Smooth muscle cell (in vitro differentiated cells): ENCODE data around the gene IFNL3. TPM values are rescaled to one million over a fixed set of nuclear protein-coding genes. Genes with fewer than 3 reads are reported as not detected.
A peak's percentile ranks its signal among the peaks of the same experiment; 100 is the strongest.

ENCODE experiments used
- DNase-seq: peaks from one replicate; lab custom pipeline; 2025; ENCODE audit not compliant: unreplicated experiment; lab: John Stamatoyannopoulos, UW
- H2AFZ ChIP-seq: fragments of 200-600 bp; sonication (generic); 2 replicates; pipeline ENCODE4 v1.6.0; 2016; ENCODE audit warnings: antibody characterized with exemption, low read depth, mild to moderate bottlenecking
- H3F3A ChIP-seq: fragments of 200-600 bp; sonication (generic); 2 replicates; pipeline ENCODE4 v1.6.0; 2017; ENCODE audit warnings: antibody characterized with exemption, low read depth
- H3K27ac ChIP-seq: fragments of 200-600 bp; sonication (generic); 2 replicates; pipeline ENCODE4 v1.5.1; 2016; ENCODE audit warnings: low read depth, mild to moderate bottlenecking
- H3K27me3 ChIP-seq: fragments of 200-600 bp; sonication (generic); 2 replicates; pipeline ENCODE4 v1.6.1; 2016; ENCODE audit warnings: low read depth, mild to moderate bottlenecking
- H3K36me3 ChIP-seq: fragments of 200-600 bp; sonication (generic); 2 replicates; pipeline ENCODE4 v1.5.1; 2016; ENCODE audit warnings: low read depth
- H3K4me1 ChIP-seq: fragments of 200-600 bp; sonication (generic); 2 replicates; pipeline ENCODE4 v1.5.1; 2016; ENCODE audit warnings: low read depth
- H3K4me2 ChIP-seq: fragments of 200-600 bp; sonication (generic); 2 replicates; pipeline ENCODE4 v1.6.0; 2016; ENCODE audit warnings: mild to moderate bottlenecking
- H3K4me3 ChIP-seq: fragments of 200-600 bp; sonication (generic); 2 replicates; pipeline ENCODE4 v1.5.1; 2016; ENCODE audit warnings: mild to moderate bottlenecking
- H3K79me2 ChIP-seq: fragments of 200-600 bp; sonication (generic); 2 replicates; pipeline ENCODE4 v1.6.0; 2016; ENCODE audit warnings: low read depth, mild to moderate bottlenecking
- H3K9ac ChIP-seq: fragments of 200-600 bp; sonication (generic); 2 replicates; pipeline ENCODE4 v1.6.0; 2016; ENCODE audit warnings: low read depth
- H3K9me3 ChIP-seq: fragments of 200-600 bp; sonication (generic); replicated peaks from 2 replicates; pipeline ENCODE4 v1.5.1; 2016; ENCODE audit warnings: low read depth
- H4K20me1 ChIP-seq: fragments of 200-600 bp; sonication (generic); 2 replicates; pipeline ENCODE4 v1.6.0; 2016; ENCODE audit warnings: low read depth
- WGBS: methylation state at CpG from one replicate; pipeline ENCODE4 v1.1.7; 2016; ENCODE audit warnings: low lambda C conversion rate; 5-methylcytosine and 5-hydroxymethylcytosine counted together
- polyA plus RNA-seq: library from polyadenylated mRNA; unstranded; fragments of >200 nt; fragmentation: Nextera tagmentation; extraction: Ambion mirVana; gene quantifications from 2 replicates; pipeline ENCODE4 v1.2.1, GENCODE V29; 2016
- total RNA-seq: library from RNA; depleted of rRNA; stranded (reverse); fragments of >200 nt; gene quantifications from 2 replicates; pipeline ENCODE4 v1.2.3, GENCODE V29; 2014
- TF ChIP-seq, protein P1 (sequence below): fragments of 200-600 bp; sonication (generic); IDR thresholded peaks from 2 replicates; pipeline ENCODE4 v1.5.1; 2017; ENCODE audit warnings: borderline replicate concordance, mild to moderate bottlenecking, antibody characterized with exemption; ENCODE audit not compliant: insufficient read depth, poor library complexity, severe bottlenecking

The IFNL3 gene
- total and polyA plus RNA-seq, 2 experiments from 2014 or later = 0.34 TPM; not detected in 1

DNA sequence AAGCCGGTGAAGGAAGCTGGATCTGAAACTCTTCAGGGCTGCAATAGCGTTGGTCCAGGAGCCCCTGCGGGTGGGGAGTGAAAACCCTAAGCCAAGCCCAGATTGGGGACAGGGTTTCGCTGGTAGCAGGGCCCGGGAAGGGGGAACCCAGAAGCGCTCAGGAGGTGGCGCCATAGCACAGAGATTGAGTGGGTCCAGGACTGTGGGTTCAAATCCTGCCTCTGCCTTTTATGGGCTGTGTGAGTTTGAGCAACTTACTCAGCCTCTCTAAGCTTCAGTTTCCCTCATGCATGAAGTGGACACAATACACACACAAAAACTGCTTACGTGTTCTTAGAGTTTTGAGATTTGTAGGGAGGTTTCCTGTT is 32.4 kb downstream of the IFNL3 start:
- Histone ChIP-seq H3K79me2 (no peaks in the 10 kb centered on the region), H3F3A (no peaks in the 10 kb centered on the region), H3K27me3 (no peaks in the 10 kb centered on the region), H2AFZ (no peak overlapping the region), H3K36me3 (no peaks in the 10 kb centered on the region), H4K20me1 (no peaks in the 10 kb centered on the region), H3K4me3 (no peak overlapping the region), H3K4me1 (no peaks in the 10 kb centered on the region), H3K4me2 (no peak overlapping the region), H3K9ac (no peak overlapping the region), H3K27ac (no peak overlapping the region), H3K9me3 (no peaks in the 10 kb centered on the region)
- TF ChIP-seq, protein P1, sequence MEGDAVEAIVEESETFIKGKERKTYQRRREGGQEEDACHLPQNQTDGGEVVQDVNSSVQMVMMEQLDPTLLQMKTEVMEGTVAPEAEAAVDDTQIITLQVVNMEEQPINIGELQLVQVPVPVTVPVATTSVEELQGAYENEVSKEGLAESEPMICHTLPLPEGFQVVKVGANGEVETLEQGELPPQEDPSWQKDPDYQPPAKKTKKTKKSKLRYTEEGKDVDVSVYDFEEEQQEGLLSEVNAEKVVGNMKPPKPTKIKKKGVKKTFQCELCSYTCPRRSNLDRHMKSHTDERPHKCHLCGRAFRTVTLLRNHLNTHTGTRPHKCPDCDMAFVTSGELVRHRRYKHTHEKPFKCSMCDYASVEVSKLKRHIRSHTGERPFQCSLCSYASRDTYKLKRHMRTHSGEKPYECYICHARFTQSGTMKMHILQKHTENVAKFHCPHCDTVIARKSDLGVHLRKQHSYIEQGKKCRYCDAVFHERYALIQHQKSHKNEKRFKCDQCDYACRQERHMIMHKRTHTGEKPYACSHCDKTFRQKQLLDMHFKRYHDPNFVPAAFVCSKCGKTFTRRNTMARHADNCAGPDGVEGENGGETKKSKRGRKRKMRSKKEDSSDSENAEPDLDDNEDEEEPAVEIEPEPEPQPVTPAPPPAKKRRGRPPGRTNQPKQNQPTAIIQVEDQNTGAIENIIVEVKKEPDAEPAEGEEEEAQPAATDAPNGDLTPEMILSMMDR = peak; percentile 20
- no peak for DNase-seq
- 37% methylated on average over 8 of the region's 8 CpGs for WGBS

DNA sequence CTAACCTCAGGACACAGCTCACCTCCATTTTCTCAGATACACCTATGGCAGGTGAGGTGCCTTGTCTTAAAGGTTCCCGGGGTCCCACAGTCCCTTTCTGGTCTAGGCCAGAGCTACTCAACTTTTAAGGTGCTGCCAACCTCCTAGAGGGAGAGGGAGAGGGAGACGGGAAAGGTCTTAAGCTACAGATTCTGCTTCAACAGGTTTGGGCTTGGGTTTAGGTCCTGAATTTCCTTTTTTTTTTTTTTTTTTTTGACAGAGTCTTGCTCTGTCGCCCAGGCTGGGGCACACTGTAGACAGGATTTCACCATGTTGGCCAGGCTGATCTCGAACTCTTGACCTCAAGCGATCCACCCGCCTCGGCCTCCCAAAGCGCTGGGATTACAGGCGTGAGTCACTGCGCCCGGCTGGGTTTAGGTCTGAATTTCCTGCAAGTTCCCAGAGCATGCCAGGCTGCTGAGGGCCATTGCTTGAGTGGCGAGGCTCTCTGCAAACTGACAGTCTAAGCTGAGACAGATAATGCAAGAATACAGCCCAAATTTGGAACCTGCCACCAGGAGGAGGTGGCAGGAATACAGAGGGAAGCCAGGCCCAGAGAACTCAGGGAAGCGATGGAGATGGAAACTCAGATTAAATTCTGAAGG is 33.0 kb downstream of the IFNL3 start:
- no peak overlapping the region for H2AFZ ChIP-seq
- no peaks in the 10 kb centered on the region for H3F3A ChIP-seq
- 63% methylated on average over 13 of the region's 13 CpGs for WGBS
- H3K4me3 ChIP-seq = no peak overlapping the region
- no peaks in the 10 kb centered on the region for H3K79me2 ChIP-seq
- no peaks in the 10 kb centered on the region for H3K27me3 ChIP-seq
- H3K4me2 ChIP-seq = no peak overlapping the region
- no peaks in the 10 kb centered on the region for H3K9me3 ChIP-seq
- H3K27ac ChIP-seq = no peak overlapping the region
- no peak overlapping the region for H3K9ac ChIP-seq
- no peaks in the 10 kb centered on the region for H3K4me1 ChIP-seq
- H3K36me3 ChIP-seq = no peaks in the 10 kb centered on the region
- no peak for DNase-seq
- TF ChIP-seq, protein P1 = no peak
- no peaks in the 10 kb centered on the region for H4K20me1 ChIP-seq

DNA sequence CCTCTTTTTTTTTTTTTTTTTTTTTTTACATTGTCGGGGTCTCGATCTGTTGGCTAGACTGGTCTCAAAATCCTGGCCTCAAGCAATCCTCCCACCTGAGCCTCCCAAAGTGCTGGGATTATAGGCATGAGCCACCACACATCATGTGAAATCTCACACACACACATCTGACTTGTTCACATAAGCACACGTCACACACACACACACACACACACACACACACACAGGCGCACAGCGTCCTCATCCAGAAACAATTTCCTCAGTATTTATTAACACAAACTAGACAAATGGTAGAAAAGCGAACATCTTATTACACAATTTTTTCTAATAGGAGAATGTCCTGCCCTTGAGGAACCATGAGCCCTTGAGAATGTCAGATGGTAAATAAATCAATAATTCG is 35.6 kb downstream of the IFNL3 start:
- no peak overlapping the region for H2AFZ ChIP-seq
- no peaks in the 10 kb centered on the region for H3K36me3 ChIP-seq
- 89% methylated on average over 7 of the region's 7 CpGs for WGBS
- H3K27me3 ChIP-seq = no peaks in the 10 kb centered on the region
- H3K79me2 ChIP-seq = no peaks in the 10 kb centered on the region
- no peak overlapping the region for H3K4me2 ChIP-seq
- no peaks in the 10 kb centered on the region for H4K20me1 ChIP-seq
- no peak overlapping the region for H3K27ac ChIP-seq
- H3K9ac ChIP-seq = no peak overlapping the region
- H3K9me3 ChIP-seq = no peaks in the 10 kb centered on the region
- TF ChIP-seq, protein P1 = no peak
- H3F3A ChIP-seq = no peaks in the 10 kb centered on the region
- H3K4me3 ChIP-seq = no peak overlapping the region
- no peak for DNase-seq
- H3K4me1 ChIP-seq = no peaks in the 10 kb centered on the region

DNA sequence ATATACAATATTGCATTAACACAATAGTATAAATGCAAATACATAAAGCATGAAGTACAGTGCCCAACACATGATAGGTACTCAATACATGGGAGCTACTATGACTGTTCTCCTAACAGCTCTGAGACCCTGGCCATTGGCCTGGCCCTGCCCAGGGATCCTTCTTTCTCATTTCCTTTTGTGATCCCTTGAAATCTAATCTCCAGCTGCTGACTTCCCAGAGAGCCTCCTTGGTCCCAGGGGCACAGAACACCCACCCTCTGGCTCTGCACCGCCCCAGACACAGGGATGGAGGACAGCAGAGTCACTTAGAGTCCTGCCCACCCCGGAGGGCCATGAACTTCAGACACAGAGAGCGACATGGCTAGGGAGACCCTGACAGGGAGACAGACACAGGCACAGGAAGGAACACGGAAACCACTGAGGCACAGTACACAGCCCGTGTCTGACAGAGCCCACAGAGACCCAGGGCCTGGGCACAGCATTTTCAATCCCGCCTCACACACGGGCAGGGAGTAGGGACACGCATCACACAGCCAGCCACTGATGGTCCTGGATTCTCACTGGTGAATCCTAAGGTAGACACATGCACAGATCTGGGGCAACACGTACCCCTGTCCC is 36.5 kb downstream of the IFNL3 start:
- H3F3A ChIP-seq = no peaks in the 10 kb centered on the region
- no peak overlapping the region for H3K9ac ChIP-seq
- no peak overlapping the region for H3K4me2 ChIP-seq
- TF ChIP-seq, protein P1 = no peak
- no peaks in the 10 kb centered on the region for H3K79me2 ChIP-seq
- no peak for DNase-seq
- H3K27me3 ChIP-seq = no peaks in the 10 kb centered on the region
- no peak overlapping the region for H2AFZ ChIP-seq
- H3K4me3 ChIP-seq = no peak overlapping the region
- H4K20me1 ChIP-seq = no peaks in the 10 kb centered on the region
- 85% methylated on average over 9 of the region's 9 CpGs for WGBS
- H3K4me1 ChIP-seq = no peaks in the 10 kb centered on the region
- H3K36me3 ChIP-seq = no peaks in the 10 kb centered on the region
- H3K27ac ChIP-seq = no peak overlapping the region
- no peaks in the 10 kb centered on the region for H3K9me3 ChIP-seq
